H54 (cell line): ENCODE data around the gene TXNRD2.

Source experiments
- DNase-seq: peaks from one replicate; pipeline ENCODE4 v3.0.0; 2011; ENCODE audit warnings: low spot score, mixed read lengths; ENCODE audit not compliant: insufficient read length
- FAIRE-seq: peaks from 3 replicates; lab custom pipeline; 2011; peaks lifted over from hg19 to GRCh38; lab: Jason Lieb, UNC
- POLR2A ChIP-seq: IDR thresholded peaks from 2 replicates; pipeline ENCODE4 v1.6.1; 2011; ENCODE audit warnings: low read depth, mild to moderate bottlenecking, low read length

TXNRD2 gene

GRCh38 chr22:19828035-19828401 lies 113.6 kb downstream of the TXNRD2 start:
- DNase-seq (no peak), FAIRE-seq (no peak)
- TF ChIP-seq POLR2A = no peak

- no peak for TF ChIP-seq POLR2A
- DNase-seq = no peak
- no peak for FAIRE-seq
Observed at GRCh38 chr22:19827341-19828034, 114.1 kb downstream of the TXNRD2 start.

- no peak for FAIRE-seq
- TF ChIP-seq POLR2A = no peak
- no peak for DNase-seq
Observed at GRCh38 chr22:19826619-19826950, 115.0 kb downstream of the TXNRD2 start.

- FAIRE-seq (no peak), DNase-seq (no peak)
- no peak for TF ChIP-seq POLR2A
Observed at GRCh38 chr22:19825904-19826618, 115.6 kb downstream of the TXNRD2 start.
